ACHN (cell line): ENCODE data around the gene KCNG3.

Experiments
- DNase-seq: peaks from one replicate; pipeline ENCODE4 v3.0.0-alpha.2; 2015
- in situ Hi-C: cut with HindIII; loops from 2 replicates; pipeline ENCODE4 v1.10.0; 2017; ENCODE audit warnings: low sequenced_read_pairs, low pct_ligation_motif_present, low pct_unique_long_range_greater_than_20kb

Gene KCNG3

GRCh38 chr2:42446503-42447271, 47.1 kb downstream of the KCNG3 start:
- in situ Hi-C loops: no loop called here
- peak; percentile 47 for DNase-seq

DNA sequence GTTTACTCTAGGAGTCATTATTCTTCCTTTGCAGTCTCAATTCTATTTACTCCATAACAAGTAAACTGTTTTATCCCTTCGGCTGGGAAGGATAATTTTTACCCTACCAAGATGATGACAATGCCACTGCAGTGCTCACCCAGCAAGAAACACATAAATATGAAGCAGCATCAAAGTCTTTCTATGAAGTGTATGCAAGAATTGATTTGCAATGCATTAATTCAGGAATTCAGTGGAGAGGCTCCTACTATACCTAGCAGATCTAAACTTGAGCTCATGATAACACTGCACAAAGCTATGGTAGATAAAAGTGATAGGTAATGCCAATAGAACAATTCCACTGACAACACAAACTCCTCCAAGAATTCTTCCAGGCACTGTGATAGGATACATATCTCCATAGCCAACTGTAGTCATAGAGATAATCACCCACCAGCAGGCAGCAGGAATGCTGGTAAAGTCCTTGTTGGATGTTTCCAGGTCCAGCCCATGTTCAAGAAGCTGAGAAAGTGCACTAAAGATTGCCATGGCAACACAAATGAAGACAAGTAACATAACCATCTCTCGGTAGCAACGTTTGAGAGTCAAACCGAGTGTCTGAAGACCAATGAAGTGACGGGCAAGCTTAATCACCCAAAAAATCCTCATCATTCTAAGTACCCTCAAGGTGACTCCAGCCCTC, 49.9 kb downstream of the KCNG3 start:
- no peak for DNase-seq
- in situ Hi-C loops: no loop called here

GRCh38 chr2:42442774-42443173, 51.0 kb downstream of the KCNG3 start:
- no peak for DNase-seq
- in situ Hi-C loops: no loop called here

DNA sequence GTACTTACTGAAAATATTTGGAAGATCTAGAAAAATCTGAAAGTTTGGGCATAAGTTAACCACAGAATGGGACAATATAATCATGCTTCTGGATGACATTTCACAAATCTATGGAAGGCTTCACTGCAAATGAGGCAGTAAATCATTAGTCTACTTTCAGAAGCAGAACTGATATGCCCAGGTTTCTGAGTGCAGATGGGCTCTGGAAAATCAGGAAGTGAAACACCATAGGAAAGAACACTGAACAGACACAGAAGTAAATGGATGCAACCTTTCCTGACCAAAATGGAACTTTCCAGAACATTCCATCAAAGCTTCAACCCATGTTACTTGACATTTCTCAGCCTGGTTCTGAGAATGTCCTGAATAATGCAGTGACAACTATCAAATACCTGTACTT, 55.1 kb downstream of the KCNG3 start:
- DNase-seq: no peak
- in situ Hi-C loops: no loop called here

DNA sequence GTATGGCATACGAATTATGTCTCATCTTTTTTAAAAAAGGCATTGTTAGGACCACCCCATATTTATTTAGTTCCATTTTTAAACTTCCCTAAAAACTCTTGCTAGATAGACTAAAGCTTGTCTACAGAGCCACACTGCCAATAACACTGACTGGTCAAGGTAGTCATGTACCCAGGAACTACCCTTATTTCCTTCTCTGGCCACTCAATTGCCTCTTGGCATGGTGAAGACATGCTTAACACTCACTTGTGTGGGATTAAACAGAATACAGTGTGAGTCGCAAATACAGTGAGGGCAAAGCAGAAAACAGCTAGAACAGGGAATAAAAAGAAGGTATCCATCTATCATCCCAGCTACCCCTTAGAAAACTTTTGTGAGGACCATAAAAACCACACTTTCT, 57.4 kb downstream of the KCNG3 start:
- no peak for DNase-seq
- in situ Hi-C loops: no loop called here

GRCh38 chr2:42435628-42436027, 58.2 kb downstream of the KCNG3 start:
- DNase-seq: no peak
- in situ Hi-C loops: no loop called here

DNA sequence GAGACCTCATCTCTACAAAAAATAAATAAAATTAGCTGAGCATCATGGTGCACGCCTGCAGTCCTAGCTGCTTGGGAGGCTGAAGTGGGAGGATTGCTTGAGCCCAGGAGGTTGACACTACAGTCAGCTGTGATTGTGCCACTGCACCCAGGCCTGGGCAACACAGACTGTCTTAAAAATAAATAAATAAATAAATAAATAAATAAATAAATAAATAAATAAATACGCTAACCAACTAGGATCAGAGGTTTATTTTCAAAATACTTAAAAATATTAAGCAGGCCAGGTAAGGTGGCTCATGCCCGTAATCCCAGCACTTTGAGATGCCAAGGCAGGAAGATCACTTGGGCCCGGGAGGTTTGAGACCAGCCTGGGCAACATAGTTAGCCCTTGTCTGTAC, 63.6 kb downstream of the KCNG3 start:
- in situ Hi-C loops: no loop called here
- no peak for DNase-seq

DNA sequence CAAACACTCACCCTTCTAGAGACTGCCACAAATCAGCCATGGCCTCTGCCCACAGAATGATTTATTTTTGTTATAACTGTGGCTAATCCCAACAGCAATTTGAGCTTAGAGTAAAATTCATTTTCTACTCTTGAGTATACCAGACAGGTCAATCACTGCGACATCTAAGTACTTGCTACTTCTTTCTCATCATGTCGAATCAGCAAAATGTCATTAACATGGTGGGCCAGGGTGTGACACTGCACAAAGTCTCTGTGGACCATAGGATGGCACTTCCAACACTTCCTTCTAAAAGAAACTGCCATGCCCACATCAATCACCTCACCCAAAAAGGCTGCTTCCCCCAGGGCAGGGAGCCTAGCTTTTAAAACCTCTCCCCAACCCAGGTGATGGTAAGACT, 64.4 kb downstream of the KCNG3 start:
- in situ Hi-C loops: no loop called here
- no peak for DNase-seq

- in situ Hi-C loops: no loop called here
- DNase-seq: no peak
Measured at GRCh38 chr2:42425697-42426096, 68.1 kb downstream of the KCNG3 start.

- in situ Hi-C loops: no loop called here
- DNase-seq: no peak
Measured at GRCh38 chr2:42424033-42424432, 69.7 kb downstream of the KCNG3 start.

DNA sequence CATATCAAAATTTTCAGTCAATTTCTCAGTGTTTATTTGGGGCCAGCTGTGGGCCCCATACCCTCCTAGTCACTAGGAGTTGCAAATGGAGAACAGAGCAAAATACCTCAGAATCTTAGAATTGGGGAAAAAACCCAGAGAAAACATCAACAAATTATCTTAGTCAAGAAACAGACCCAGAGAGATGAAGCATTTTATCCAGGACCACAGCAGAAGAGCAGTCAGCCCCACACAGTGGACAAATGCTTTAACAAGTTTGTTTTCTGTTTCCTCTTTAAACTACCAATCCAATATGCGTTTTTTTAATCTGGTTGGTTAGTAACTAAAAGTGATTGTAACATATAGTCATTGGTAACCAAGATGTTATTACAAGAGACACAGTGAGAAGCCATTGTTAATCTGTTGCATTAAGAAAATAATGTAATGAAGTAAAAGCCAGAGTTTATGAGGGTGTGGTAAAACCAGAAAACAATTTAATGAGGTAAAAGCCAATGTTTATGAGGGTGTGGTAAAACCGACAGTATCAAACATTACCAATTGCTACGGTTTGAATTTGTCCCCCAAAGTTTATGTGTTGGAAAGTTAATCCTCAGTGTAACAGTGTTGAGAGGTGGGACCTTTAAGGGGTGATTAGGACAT, 72.1 kb downstream of the KCNG3 start:
- in situ Hi-C loops: no loop called here
- peak; percentile 17 for DNase-seq

- in situ Hi-C loops: no loop called here
- no peak for DNase-seq
Measured at GRCh38 chr2:42421157-42421485, 72.7 kb downstream of the KCNG3 start.

GRCh38 chr2:42414648-42415047, 79.1 kb downstream of the KCNG3 start:
- DNase-seq: no peak
- in situ Hi-C loops: no loop called here

GRCh38 chr2:42414158-42414557, 79.6 kb downstream of the KCNG3 start:
- in situ Hi-C loops: no loop called here
- no peak for DNase-seq

- DNase-seq: no peak
- in situ Hi-C loops: no loop called here
Measured at GRCh38 chr2:42410742-42411514, 82.9 kb downstream of the KCNG3 start.

GRCh38 chr2:42408009-42408408, 85.8 kb downstream of the KCNG3 start:
- in situ Hi-C loops: no loop called here
- DNase-seq: no peak

- no peak for DNase-seq
- in situ Hi-C loops: no loop called here
Measured at GRCh38 chr2:42407476-42407875, 86.3 kb downstream of the KCNG3 start.

- in situ Hi-C loops: no loop called here
- DNase-seq: no peak
Measured at GRCh38 chr2:42404676-42405075, 89.1 kb downstream of the KCNG3 start.

DNA sequence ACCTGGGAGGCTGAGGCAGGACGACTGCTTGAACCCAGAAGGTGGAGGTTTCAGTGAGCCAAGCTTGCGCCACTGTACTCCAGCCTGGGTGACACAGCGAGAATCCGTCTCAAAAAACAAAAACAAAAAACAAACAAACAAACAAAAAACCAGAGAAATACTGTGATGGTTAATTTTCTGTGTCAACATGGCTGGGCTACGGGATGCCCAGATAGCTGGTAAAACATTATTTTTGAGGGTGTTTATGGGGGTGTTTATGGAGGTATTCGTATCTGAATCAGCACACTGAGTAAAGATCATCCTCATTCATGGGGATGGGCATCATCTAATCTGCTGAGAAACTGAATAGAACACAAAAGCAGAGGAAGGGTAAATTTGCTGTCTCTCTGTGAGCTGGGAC, 92.0 kb downstream of the KCNG3 start:
- in situ Hi-C loops: no loop called here
- no peak for DNase-seq
